Lower leg skin (tissue), 3 donors: ENCODE data around the gene ZNF407.

Experiments
- CTCF ChIP-seq, 3 donors: fragments of 450-650 bp; IDR thresholded peaks; one replicate each; pipeline ENCODE4 v1.5.1; 2016; ENCODE audit warnings: antibody characterized with exemption in 3 of 3, mild to moderate bottlenecking in 3 of 3, moderate library complexity in 2 of 3
- POLR2A ChIP-seq, 2 donors: fragments of 450-650 bp; IDR thresholded peaks; one replicate each; pipeline ENCODE4 v1.6.1; 2016 to 2017; ENCODE audit warnings: antibody characterized with exemption in 2 of 2, mild to moderate bottlenecking in 1 of 2, moderate library complexity in 1 of 2

GRCh38 chr18:74876630-74877243 lies 279.1 kb downstream of the ZNF407 start:
- TF ChIP-seq CTCF (IDR thresholded peaks at IDR 0.05) (no peak), POLR2A (IDR thresholded peaks at IDR 0.05) (no peak)
